OCI-LY1 (cell line): ENCODE measurements around the gene ANKRD65.
"Not testable (repeated sequence)": the region's sequence is repeated elsewhere in the genome, so short reads cannot be mapped to it uniquely, and the experiment has no call there.

Source experiments
- CTCF ChIP-seq: fragments of 200-600 bp; sonication (generic), shearing (Covaris generic); IDR thresholded peaks from 2 replicates; pipeline ENCODE4 v1.5.1; 2017; ENCODE audit warnings: mild to moderate bottlenecking, antibody characterized with exemption, low read length, moderate library complexity, mixed read lengths
- EZH2 ChIP-seq: fragments of 200-600 bp; sonication (generic), shearing (Covaris generic); IDR thresholded peaks from 2 replicates; pipeline ENCODE4 v1.8.0; 2017; ENCODE audit warnings: borderline replicate concordance, mixed run types, mild to moderate bottlenecking, antibody characterized with exemption, low read length, moderate library complexity, mixed read lengths

DNA sequence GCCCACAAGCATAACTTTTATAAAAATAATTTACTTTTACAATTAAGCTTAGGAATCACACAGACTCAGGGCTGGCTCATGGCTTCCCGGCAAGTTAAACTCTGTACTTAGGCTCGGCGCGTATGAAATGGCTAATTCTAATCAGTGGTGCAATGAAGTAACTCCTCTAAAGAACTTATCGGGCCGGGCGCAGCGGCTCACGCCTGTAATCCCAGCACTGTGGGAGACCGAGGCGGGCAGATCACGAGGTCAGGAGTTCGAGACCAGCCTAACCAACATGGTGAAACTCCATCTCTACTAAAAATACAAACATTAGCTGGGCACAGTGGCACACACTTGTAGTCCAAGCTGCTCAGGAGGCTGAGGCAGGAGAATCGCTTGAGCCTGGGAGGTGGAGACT is 51.0 kb downstream of the ANKRD65 start:
- not testable (repeated sequence) for TF ChIP-seq CTCF, EZH2
